Natural killer cell (primary cell): ENCODE measurements around the gene PRIMPOL. TPM values are rescaled to one million over a fixed set of nuclear protein-coding genes. Genes with fewer than 3 reads are reported as not detected.

ENCODE experiments used
- ATAC-seq, 3 donors: fragments of 150-1000 bp in 2 of 3; fragments of 200-7000 bp in 1 of 3; cut with Tn5 transposase; 1 replicate in 1 of 3; 2 replicates in 2 of 3; pipeline ENCODE4 v1.10.0; 2021; ENCODE audit warnings: mild to moderate bottlenecking in 2 of 3, moderate library complexity in 2 of 3
- DNase-seq, 2 donors: peaks; one replicate each; pipeline versions ENCODE4 v3.0.0 to v3.0.0-alpha.2; 2013 to 2021; ENCODE audit warnings: mixed read lengths in 1 of 2
- H3K27ac ChIP-seq: one replicate; pipeline ENCODE4 v1.5.1; 2013; ENCODE audit warnings: mild to moderate bottlenecking, low read length
- H3K27me3 ChIP-seq: one replicate; pipeline ENCODE4 v1.6.1; 2013; ENCODE audit warnings: low read length; ENCODE audit not compliant: control insufficient read depth, insufficient read depth
- H3K36me3 ChIP-seq: one replicate; pipeline ENCODE4 v1.6.1; 2013; ENCODE audit warnings: low read length; ENCODE audit not compliant: control insufficient read depth, insufficient read depth
- H3K4me1 ChIP-seq: one replicate; pipeline ENCODE4 v1.6.1; 2013; ENCODE audit warnings: low read length; ENCODE audit not compliant: control insufficient read depth, insufficient read depth
- H3K4me3 ChIP-seq: one replicate; pipeline ENCODE4 v1.5.1; 2013; ENCODE audit warnings: low read length
- H3K9me3 ChIP-seq: one replicate; pipeline ENCODE4 v1.6.1; 2013; ENCODE audit warnings: low read length; ENCODE audit not compliant: control insufficient read depth, insufficient read depth
- H3K27ac Mint-ChIP-seq, 2 donors: one replicate each; pipeline ENCODE4 v1.8.0; 2022; ENCODE audit warnings: mild to moderate bottlenecking in 2 of 2, mixed read lengths in 2 of 2, moderate library complexity in 1 of 2
- H3K27me3 Mint-ChIP-seq, 2 donors: one replicate each; pipeline ENCODE4 v1.8.0; 2022; ENCODE audit warnings: low read depth in 2 of 2, mixed read lengths in 2 of 2
- H3K36me3 Mint-ChIP-seq: one replicate; pipeline ENCODE4 v1.8.0; 2022; ENCODE audit warnings: mixed read lengths
- H3K4me1 Mint-ChIP-seq, 2 donors: one replicate each; pipeline ENCODE4 v1.8.0; 2022; ENCODE audit warnings: mixed read lengths in 2 of 2
- H3K4me3 Mint-ChIP-seq: one replicate; pipeline ENCODE4 v1.8.0; 2022; ENCODE audit warnings: mild to moderate bottlenecking, moderate library complexity, mixed read lengths
- H3K9me3 Mint-ChIP-seq, 2 donors: one replicate each; pipeline ENCODE4 v1.8.0; 2022; ENCODE audit warnings: mixed read lengths in 2 of 2
- WGBS: methylation state at CpG from one replicate; pipeline ENCODE4 v1.1.7; 2013; ENCODE audit warnings: missing lambda C conversion rate; ENCODE audit not compliant: insufficient coverage; 5-methylcytosine and 5-hydroxymethylcytosine counted together
- intact Hi-C: fragments of 100-400 bp; cut with micrococcal nuclease; formaldehyde crosslinking; loops from one replicate; pipeline ENCODE4 v1.14.2; 2022
- total RNA-seq, 4 donors: library from RNA; stranded (reverse); fragments of 120-200 nt in 1 of 4; gene quantifications; one replicate each; pipeline versions ENCODE4 v1.2.3 to v1.2.4, GENCODE V29; 2013 to 2022
- TF ChIP-seq, protein P1 (sequence below): fragments of 200-600 bp; IDR thresholded peaks from one replicate; pipeline ENCODE4 v1.8.0; 2022; ENCODE audit warnings: antibody characterized with exemption

Gene PRIMPOL
- total RNA-seq, 3 donors from 2014 or later (not counting 1 experiment from before 2014, with no cell fraction given): 13.2 to 17.9 (median 16.9) TPM

GRCh38 chr4:184728858-184729257 lies 79.3 kb downstream of the PRIMPOL start:
- Mint-ChIP-seq H3K27ac (no peak overlapping the region), H3K4me3 (no peak overlapping the region), H3K27me3 (no peaks in the 10 kb centered on the region), H3K4me1 (peaks cover 6 to 9% of the 10 kb centered on the region in 2 donors), H3K36me3 (no peaks in the 10 kb centered on the region), H3K9me3 (no peaks in the 10 kb centered on the region)
- Histone ChIP-seq H3K27ac (no peak overlapping the region), H3K4me1 (peaks cover 9% of the 10 kb centered on the region), H3K27me3 (no peaks in the 10 kb centered on the region), H3K4me3 (no peak overlapping the region), H3K9me3 (no peaks in the 10 kb centered on the region), H3K36me3 (no peaks in the 10 kb centered on the region)
- TF ChIP-seq, protein P1, sequence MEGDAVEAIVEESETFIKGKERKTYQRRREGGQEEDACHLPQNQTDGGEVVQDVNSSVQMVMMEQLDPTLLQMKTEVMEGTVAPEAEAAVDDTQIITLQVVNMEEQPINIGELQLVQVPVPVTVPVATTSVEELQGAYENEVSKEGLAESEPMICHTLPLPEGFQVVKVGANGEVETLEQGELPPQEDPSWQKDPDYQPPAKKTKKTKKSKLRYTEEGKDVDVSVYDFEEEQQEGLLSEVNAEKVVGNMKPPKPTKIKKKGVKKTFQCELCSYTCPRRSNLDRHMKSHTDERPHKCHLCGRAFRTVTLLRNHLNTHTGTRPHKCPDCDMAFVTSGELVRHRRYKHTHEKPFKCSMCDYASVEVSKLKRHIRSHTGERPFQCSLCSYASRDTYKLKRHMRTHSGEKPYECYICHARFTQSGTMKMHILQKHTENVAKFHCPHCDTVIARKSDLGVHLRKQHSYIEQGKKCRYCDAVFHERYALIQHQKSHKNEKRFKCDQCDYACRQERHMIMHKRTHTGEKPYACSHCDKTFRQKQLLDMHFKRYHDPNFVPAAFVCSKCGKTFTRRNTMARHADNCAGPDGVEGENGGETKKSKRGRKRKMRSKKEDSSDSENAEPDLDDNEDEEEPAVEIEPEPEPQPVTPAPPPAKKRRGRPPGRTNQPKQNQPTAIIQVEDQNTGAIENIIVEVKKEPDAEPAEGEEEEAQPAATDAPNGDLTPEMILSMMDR: no peak
- ATAC-seq: no peak
- intact Hi-C loops: no loop called here
- DNase-seq: no peak
- 87% methylated on average over 2 of the region's 2 CpGs for WGBS

- TF ChIP-seq, protein P1: no peak
- DNase-seq: no peak
- H3K36me3 ChIP-seq: no peaks in the 10 kb centered on the region
- H3K9me3 ChIP-seq: no peaks in the 10 kb centered on the region
- intact Hi-C loops: loop anchor here (5.0 to 10.0 kb wide), 3 partner anchors 97 to 465 kb away; partner anchors contain the start of genes ACSL1 and IRF2
- H3K9me3 Mint-ChIP-seq: no peaks in the 10 kb centered on the region
- H3K4me1 Mint-ChIP-seq: peaks cover 11 to 16% of the 10 kb centered on the region in 2 donors
- no peak overlapping the region for H3K27ac ChIP-seq
- H3K4me1 ChIP-seq: peaks cover 9% of the 10 kb centered on the region
- H3K27me3 ChIP-seq: no peaks in the 10 kb centered on the region
- no peaks in the 10 kb centered on the region for H3K27me3 Mint-ChIP-seq
- H3K36me3 Mint-ChIP-seq: no peaks in the 10 kb centered on the region
- no peak for ATAC-seq
- 95% methylated on average over 5 of the region's 5 CpGs for WGBS
- no peak overlapping the region for H3K4me3 ChIP-seq
- no peak overlapping the region for H3K4me3 Mint-ChIP-seq
- no peak overlapping the region for H3K27ac Mint-ChIP-seq
These were observed 80.4 kb downstream of the PRIMPOL start for GRCh38 chr4:184729946-184730345.

- H3K4me3 Mint-ChIP-seq: peak overlapping the region; percentile 0
- no peak overlapping the region for H3K4me3 ChIP-seq
These were observed 81.5 kb downstream of the PRIMPOL start for GRCh38 chr4:184731056-184731455.

More at GRCh38 chr4:184731056-184731455, 81.5 kb downstream of the PRIMPOL start:
- no peaks in the 10 kb centered on the region for H3K36me3 ChIP-seq
- DNase-seq (no peak), ATAC-seq (no peak)
- peaks cover 9% of the 10 kb centered on the region for H3K4me1 ChIP-seq
- no peak overlapping the region for H3K27ac Mint-ChIP-seq
- no peaks in the 10 kb centered on the region for H3K36me3 Mint-ChIP-seq
- 91% methylated on average over 4 of the region's 6 CpGs for WGBS
- no peaks in the 10 kb centered on the region for H3K27me3 ChIP-seq
- peaks cover 11 to 16% of the 10 kb centered on the region in 2 donors for H3K4me1 Mint-ChIP-seq
- TF ChIP-seq, protein P1: no peak
- H3K9me3 ChIP-seq: no peaks in the 10 kb centered on the region
- intact Hi-C loops: loop anchor here (5.0 to 10.0 kb wide), 3 partner anchors 96 to 466 kb away; partner anchors contain the start of genes ACSL1 and IRF2
- no peak overlapping the region for H3K27ac ChIP-seq
- no peaks in the 10 kb centered on the region for H3K9me3 Mint-ChIP-seq
- H3K27me3 Mint-ChIP-seq: no peaks in the 10 kb centered on the region
